Hematopoietic multipotent progenitor cell treated with erythropoietin and hydrocortisone succinate and interleukin-3 and kit ligand, for 15 days (in vitro differentiated cells): ENCODE results near the gene MFSD2B.
A peak's percentile ranks its signal among the peaks of the same experiment; 100 is the strongest.
"Not testable (repeated sequence)": the region's sequence is repeated elsewhere in the genome, so short reads cannot be mapped to it uniquely, and the experiment has no call there.

ENCODE experiments used
- DNase-seq: peaks from one replicate; pipeline ENCODE4 v3.0.0-alpha.2; 2015; ENCODE audit warnings: low spot score

The MFSD2B gene

DNA sequence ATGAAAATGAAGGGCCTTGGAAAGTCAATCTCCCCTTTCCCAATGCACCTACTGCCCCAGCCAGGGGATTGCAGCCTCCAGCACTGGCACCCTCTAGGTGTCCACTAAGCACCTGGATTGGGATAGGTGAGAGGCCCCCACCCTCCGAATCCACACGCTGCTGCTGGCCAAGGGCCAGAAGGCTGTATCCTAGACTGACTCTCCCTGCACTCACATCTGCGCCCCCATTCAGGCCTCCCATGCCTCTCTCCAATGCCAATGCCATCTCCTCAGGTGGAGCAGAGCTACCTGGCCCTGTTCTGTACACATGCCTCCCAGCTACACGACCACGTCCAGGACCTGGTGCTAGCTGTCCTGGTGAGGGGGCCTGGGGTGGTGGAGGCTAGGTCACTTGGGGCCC lies 9.8 kb downstream of the MFSD2B start:
- no peak for DNase-seq

DNA sequence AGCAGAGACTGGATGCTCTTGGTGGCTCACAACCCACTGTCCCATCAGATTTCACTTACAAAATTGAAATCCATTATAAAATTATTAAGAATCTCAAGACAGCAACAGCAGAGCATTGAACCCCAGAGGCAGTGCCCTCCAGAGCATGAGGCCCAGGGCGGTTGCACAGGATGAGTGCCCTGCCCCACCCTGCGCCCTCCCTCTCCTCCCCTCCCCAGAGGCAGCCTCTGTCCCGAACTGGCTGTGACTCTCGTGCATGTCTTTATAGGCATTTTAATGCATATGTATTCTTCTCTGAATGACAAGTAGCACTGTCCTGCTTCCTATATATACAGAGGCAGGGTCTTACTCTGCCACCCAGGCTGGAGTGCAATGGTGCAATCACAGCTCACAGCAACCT lies 10.4 kb downstream of the MFSD2B start:
- no peak for DNase-seq

DNA sequence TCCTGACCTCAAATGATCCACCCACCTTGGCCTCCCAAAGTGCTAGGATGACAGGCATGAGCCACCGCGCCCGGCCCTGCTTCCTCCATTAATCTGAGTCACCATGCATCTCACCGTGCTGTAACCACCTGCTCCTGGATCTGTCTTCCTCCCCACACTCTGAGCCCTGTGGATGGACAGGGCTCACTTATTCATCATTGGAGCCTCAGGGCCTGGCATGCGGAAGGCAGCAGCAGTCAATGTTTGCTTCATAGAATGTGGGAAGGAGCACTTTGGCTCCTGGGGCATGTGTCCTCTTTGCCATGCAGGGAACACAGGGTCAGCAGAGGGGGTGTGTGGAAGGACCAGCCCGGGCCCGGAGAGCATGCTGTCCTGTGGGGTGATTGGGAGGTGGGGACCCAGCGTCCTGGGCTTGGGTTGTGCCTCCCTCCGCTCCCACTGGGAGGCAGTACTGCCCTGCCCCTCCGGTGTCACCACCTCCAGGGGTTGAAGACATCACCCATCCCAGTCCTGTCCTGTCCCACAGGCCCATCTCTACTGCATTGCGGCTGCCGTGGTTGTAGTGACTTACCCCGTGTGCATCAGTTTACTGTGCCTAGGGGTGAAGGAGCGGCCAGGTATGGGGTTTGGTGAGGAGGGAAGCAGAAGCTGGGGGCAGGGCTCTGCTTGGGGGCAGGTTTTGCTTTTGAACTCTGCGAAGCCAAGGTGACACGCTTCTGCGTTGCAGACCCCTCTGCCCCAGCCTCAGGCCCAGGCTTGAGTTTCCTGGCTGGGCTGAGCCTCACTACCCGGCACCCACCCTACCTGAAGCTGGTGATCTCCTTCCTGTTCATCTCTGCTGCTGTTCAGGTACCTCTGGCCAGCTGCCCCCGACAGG lies 11.5 kb downstream of the MFSD2B start:
- DNase-seq: peak; percentile 39

- DNase-seq: no peak
Measured at GRCh38 chr2:24022324-24022974, 12.6 kb downstream of the MFSD2B start.

DNA sequence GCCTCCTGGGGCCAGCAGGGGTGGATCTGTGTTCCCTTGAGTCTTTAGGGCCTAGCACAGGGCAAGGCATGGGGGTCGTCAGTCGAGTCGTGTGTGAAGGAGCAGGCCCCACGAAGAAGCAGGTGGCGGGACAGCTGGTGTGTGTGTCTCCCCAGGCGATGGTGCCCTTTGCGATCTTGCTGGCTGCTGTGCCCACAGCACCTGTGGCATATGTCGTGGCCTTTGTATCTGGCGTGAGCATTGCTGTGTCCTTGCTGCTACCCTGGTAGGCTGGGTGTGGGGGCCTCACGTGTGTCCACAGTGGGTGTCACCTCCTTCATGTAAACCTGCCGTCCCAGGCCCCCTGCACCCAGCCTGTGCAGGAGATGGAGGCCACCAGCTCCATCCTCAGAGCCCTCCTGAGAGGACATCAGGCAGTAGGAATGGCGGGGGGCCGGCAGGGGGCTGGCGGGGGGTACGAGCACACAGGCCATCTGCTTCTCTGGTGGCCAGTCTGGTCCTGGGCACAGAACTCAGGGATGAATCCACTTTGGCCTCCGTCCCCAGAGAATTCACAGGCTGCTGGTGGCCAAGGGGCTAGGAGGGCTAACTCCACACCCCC lies 13.2 kb downstream of the MFSD2B start:
- no peak for DNase-seq

DNA sequence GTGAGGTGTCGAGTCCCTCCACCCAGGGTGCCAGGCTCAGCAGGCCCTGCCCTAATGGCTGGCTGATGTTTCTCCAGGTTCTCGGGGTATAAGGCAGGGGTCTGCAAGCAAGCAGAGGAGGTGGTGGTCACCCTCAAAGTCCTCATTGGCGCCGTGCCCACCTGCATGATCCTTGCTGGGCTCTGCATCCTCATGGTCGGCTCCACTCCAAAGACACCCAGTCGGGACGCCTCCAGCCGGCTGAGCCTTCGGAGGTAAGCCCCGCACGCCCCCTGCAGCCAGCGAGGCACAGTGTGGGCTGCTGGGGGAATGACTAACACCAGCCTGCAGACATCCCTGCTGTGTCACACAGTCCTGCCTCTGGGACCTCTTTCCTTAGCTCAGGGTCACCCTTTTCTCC lies 14.1 kb downstream of the MFSD2B start:
- DNase-seq: no peak

DNA sequence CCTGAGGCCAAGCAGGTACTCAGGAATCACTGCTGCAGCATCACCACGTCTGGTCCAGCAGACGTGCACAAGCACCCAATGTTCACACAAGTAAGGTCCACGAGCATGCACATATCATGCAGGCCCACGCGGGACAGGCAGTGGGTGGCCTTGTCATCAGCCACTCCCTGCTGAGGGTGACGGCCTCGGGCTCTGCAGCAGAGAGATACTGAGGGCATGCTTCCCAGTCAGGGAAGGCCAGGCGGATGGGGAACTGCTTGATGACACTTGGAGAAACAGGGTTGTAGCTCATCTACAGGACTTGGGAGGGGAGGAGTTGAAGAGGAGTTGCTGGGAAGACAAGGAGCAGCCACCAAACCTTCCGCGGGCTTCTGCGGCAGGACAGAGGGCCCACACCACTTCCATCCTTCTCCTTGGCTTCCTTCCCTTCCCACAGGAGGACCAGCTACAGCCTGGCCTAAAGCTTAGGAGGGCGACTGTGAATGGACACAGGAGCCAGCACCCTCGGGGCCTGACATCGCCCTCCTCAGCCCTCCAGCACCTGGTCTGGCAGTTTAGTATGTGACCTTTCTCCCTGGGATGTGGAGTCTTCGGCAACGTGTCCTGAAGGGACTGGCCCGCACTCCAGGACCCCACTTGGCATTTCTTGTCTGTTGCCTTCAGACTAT lies 15.2 kb downstream of the MFSD2B start:
- DNase-seq: peak; percentile 60

- no peak for DNase-seq
Measured at GRCh38 chr2:24026233-24026632, 16.3 kb downstream of the MFSD2B start.

DNA sequence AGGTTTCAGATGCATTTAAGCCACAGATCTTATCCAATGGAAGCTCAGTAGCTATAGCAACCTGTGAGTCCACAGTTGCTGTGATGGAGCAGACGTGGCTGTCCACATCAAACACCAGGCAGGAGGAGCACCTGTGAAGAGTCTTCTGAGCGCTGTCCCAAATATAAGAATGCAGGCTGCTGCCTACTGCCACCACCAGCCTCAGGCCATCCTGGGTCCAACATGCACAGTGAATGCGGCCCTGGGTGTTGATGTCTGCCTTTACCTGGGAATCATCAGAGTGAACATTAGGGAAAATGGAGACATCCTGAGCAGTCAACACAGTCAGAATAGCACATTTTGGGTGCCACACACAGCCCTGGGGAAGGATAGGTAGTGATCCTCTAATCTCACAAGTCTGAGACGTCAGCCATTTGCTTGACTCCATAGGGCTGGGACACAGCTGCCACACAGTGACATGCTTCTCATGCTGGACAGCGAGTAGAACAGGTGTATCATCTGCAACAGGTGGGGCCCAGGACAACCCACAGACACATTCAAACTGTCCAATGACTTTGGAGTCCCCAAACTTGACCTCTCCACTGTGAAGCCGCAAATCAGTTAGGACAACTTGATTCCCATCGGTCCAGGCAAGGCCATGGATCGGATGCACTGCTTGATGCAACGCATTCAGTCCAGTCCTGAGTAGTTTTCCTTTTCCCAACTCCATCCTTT lies 29.1 kb downstream of the MFSD2B start:
- DNase-seq: no peak

GRCh38 chr2:24040511-24040910 lies 30.6 kb downstream of the MFSD2B start:
- DNase-seq: no peak

DNA sequence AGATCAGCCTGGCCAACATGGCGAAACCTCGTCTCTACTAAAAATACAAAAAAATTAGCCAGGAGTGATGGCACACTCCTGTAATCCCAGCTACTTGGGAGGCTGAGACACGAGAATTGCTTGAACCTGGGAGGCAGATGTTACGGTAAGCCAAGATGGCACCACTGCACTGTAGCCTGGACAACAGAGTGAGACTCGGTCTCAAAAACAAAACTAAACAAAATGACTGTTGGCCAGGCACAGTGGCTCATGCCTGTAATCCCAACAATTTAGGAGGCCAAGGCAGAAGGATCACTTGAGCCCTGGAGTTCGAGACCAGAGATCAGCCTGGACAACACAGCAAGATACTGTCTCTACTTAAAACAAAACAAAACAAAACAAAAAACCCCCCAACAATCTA lies 33.2 kb downstream of the MFSD2B start:
- not testable (repeated sequence) for DNase-seq

DNA sequence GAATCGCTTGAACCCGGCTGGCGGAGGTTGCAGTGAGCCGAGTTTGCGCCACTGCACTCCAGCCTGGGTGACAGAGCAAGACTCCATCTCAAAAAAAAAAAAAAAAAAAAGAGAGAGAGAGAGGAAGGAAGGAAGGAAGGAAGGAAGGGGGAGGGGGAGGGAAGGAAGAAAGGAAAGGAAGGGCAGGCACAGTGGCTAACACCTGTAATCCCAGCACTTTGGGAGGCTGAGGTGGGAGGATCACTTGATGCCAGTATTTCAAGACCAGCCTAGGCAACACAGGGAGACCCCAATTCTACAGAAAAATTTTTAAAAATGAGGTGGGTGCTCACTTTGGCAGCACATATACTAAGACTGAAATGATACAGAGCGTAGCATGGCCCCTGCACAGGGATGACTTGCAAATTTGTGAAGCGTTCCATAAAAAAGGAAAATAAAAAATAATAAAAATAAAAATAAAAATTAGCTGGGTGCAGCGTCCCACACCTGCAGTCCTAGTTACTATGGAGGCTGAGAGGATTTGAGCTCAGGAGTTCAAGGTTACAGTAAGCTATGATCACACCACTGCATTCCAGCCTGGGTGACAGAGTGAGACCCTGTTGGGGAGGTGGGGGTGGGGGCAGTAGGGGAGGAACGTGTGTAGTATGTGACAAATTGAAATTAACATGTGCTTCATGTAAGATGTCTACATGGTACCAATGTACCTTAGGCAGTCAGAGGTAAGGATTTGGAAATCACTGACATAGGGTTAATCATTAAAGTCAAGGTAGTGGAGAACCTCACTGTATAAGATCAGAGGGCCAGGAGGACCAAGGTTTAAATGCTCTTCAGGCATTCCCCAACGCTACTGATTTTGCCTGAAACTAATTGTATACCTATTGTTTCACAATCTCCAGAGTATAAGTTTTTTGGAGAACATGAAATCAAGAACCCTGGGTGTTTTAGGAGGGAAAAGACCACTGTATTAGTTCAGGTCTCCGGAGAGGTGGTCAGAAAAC lies 35.9 kb downstream of the MFSD2B start:
- DNase-seq: no peak

GRCh38 chr2:24046599-24046929 lies 36.7 kb downstream of the MFSD2B start:
- no peak for DNase-seq

- peak; percentile 94 for DNase-seq
Measured at GRCh38 chr2:24046930-24047702, 37.2 kb downstream of the MFSD2B start, which contains the start of gene WDCP. Gene WDCP (minus strand): TSS chr2:24047391. CDS start chr2:24039494, 7,897 bp downstream.

DNA sequence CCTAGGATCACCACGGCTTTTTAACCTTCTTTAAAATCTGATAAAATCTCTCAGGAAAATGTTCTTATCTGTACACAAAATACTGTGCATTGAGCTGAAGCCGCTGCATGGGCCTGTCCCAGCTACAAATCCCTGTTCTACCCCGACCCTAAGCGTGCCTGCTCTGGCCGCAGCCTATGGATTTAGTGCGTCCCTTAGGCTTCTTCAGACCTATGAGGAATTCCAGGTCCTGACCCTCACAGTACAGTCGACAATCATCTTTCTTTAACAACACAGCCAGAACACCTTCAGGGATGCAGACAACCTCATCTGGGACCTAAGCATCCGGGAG lies 37.8 kb downstream of the MFSD2B start:
- DNase-seq: no peak

- DNase-seq: peak; percentile 31
Measured at GRCh38 chr2:24048769-24049484, 39.0 kb downstream of the MFSD2B start.

DNA sequence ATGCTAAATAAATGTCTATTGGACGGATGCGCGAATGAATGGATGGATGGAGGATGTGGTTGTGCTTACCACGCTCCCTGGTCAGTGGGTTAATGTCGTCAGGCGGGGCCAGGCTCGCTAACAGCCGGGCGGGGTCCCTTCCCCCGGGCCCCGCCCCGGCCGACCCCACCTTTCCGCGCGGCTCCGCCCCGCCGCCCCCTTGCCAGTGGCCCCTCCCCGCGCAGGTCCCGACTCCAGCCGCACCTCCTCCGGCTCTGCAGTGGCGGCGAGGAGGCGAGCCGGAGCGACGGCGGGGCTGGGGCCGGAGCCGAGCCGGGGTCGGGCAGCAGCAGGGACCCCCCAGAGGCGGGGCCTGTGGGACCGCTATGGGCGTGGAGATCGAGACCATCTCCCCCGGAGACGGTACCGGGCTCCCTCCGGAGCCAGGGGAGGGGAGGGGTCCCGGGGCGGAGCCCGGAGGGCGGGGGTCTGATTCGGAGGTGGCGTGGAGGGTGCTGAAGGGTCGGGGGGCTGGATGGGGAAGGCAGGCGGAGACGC lies 39.7 kb downstream of the MFSD2B start, which contains the start of gene FKBP1B:
Gene FKBP1B, plus strand, starts transcription at position 257 of the 537 bp plus-strand sequence. Its CDS starts 109 bp downstream, at position 366.
- no peak for DNase-seq

- no peak for DNase-seq
Measured at GRCh38 chr2:24050041-24050979, 40.4 kb downstream of the MFSD2B start.
